ENCODE results near the gene SMIM44. TPM values are rescaled to one million over a fixed set of nuclear protein-coding genes. Genes with fewer than 3 reads are reported as not detected.

SMIM44 gene
- total RNA-seq, 5 donors from 2014 or later (not counting 1 experiment from before 2014, with no cell fraction given) = not detected

DNA sequence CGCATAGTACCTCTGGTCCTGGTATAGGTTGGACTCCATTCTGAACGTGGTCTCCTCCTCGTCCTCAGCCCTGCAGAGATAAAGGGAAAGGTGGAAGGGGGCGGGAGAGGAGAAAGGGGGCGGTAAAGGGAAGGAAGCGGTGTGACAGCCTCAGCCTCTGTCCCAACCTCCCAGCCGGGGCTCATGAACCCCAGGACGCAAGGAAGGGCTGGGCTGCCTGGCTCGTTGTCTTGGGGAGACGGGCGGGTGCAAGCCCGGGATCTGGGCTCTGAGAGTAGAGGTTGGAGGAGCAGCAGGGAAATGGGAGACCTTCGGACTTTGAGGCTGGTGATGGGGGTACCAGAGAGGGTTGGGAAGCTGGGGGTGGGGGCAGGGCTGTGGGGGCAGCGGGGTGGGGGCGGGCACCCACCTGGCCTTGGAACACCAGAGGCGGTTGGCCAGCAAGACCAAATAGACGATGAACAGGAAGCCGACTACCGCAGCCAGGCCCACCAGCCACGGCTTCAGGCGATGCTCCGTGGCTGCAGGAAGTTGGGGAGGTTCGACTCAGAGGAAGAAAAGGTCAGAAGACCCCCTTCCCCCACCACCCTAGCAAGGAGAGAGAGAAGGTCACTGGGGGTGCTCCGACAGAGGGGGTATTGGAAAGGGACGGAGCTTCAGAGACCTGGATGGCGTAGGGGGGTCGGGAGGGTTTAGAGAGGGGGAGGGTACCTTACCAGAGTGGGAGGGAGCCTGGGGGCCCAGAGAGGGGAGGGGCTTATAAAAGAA lies 4.6 kb downstream of the SMIM44 start:
- POLR2A ChIA-PET = no interaction called here
- CTCF ChIA-PET = interaction anchor here in 1 of 2 donors (0.5 to 1.0 kb wide), 4 partner anchors 20 to 986 kb away, joined by 3 to 5 read pairs (median 4); partner anchors contain the start of gene DOHH
- Histone ChIP-seq H3K4me3 (ENCODE audit: control insufficient read depth in 1 of 2, extremely low read depth in 1 of 2, low read length in 1 of 2) (peak overlapping the region in 1 of 2 donors; percentile 15), H3K27ac (ENCODE audit: low read length) (no peak overlapping the region), H3K4me1 (ENCODE audit: control insufficient read depth in 1 of 2, extremely low read depth in 1 of 2, insufficient read depth in 2 of 2, low read length in 2 of 2) (peaks cover 2 to 23% of the 10 kb centered on the region in 2 experiments), H3K27me3 (replicated peaks in 1 of 2; ENCODE audit: control insufficient read depth in 2 of 2, extremely low read depth in 1 of 2, insufficient read depth in 2 of 2, low read length in 1 of 2) (peaks cover 0 to 18% of the 10 kb centered on the region in 2 experiments), H3K36me3 (ENCODE audit: control insufficient read depth in 2 of 2, extremely low read depth in 1 of 2, insufficient read depth in 1 of 2, low read length in 1 of 2) (no peaks in the 10 kb centered on the region), H3K9me3 (no peaks in the 10 kb centered on the region)
- H3K27ac Mint-ChIP-seq = peak overlapping the region in 1 of 2 donors; percentile 70
- peak in 6 of 35 experiments; percentile 7 to 30 (median 17) for DNase-seq
- peaks cover 0 to 1% of the 10 kb centered on the region in 2 donors for H3K27me3 Mint-ChIP-seq
- no peaks in the 10 kb centered on the region for H3K36me3 Mint-ChIP-seq
- H3K4me1 Mint-ChIP-seq = peaks cover 9 to 23% (median 13%) of the 10 kb centered on the region in 3 donors
- 20% methylated on average over 3 of the region's 27 CpGs for WGBS (ENCODE audit: insufficient coverage)
- peak; percentile 10 to 50 (median 30) for ATAC-seq (replicated peaks in 1 of 4)
- peak overlapping the region; percentile 60 to 69 (median 60) for H3K4me3 Mint-ChIP-seq
- H3K9me3 Mint-ChIP-seq = no peaks in the 10 kb centered on the region

DNA sequence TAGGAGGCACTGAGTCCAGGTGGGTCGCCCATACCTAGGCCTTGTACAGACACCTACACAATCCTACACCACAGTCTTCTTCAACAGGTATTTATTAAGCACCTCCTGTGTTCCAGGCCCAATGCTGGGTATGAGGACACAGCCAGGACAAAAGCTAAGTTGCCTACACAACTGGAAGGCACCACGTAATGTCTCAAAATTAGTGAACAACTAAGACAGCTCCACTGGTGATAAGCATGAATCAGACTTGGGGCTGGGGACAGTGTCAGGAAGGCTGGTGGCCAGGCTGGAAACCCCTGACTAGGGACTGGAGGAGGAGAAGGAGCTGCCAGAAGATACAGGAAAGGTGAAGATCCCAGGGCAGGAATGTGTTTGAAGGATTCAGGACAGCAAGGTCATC lies 5.3 kb downstream of the SMIM44 start:
- no peak for DNase-seq
- H3K27me3 ChIP-seq (replicated peaks in 1 of 2; ENCODE audit: control insufficient read depth in 2 of 2, extremely low read depth in 1 of 2, insufficient read depth in 2 of 2, low read length in 1 of 2) = peaks cover 0 to 21% of the 10 kb centered on the region in 2 experiments
- no peak for ATAC-seq (replicated peaks in 1 of 4)
- H3K36me3 ChIP-seq (ENCODE audit: control insufficient read depth in 2 of 2, extremely low read depth in 1 of 2, insufficient read depth in 1 of 2, low read length in 1 of 2) = no peaks in the 10 kb centered on the region
- Mint-ChIP-seq H3K4me1 (peaks cover 9 to 23% (median 13%) of the 10 kb centered on the region in 3 donors), H3K36me3 (no peaks in the 10 kb centered on the region), H3K27ac (peak overlapping the region in 1 of 2 donors; percentile 63), H3K4me3 (peak overlapping the region in 2 of 3 donors; percentile 47 to 69), H3K27me3 (peaks cover 0 to 1% of the 10 kb centered on the region in 2 donors), H3K9me3 (no peaks in the 10 kb centered on the region)
- H3K4me1 ChIP-seq (ENCODE audit: control insufficient read depth in 1 of 2, extremely low read depth in 1 of 2, insufficient read depth in 2 of 2, low read length in 2 of 2) = peaks cover 2 to 23% of the 10 kb centered on the region in 2 experiments
- ChIA-PET CTCF (interaction anchor here in 1 of 2 donors (0.5 kb wide), 1 partner anchor 987 kb away, joined by 5 read pairs; no protein-coding TSS in a partner anchor), POLR2A (interaction anchor here in 1 of 2 donors (0.6 kb wide), 1 partner anchor 1550 kb away, joined by 3 read pairs; no protein-coding TSS in a partner anchor)
- WGBS (ENCODE audit: insufficient coverage) = 90% methylated on average over 2 of the region's 2 CpGs
- no peaks in the 10 kb centered on the region for H3K9me3 ChIP-seq
- no peak overlapping the region for H3K27ac ChIP-seq (ENCODE audit: low read length)
- no peak overlapping the region for H3K4me3 ChIP-seq (ENCODE audit: control insufficient read depth in 1 of 2, extremely low read depth in 1 of 2, low read length in 1 of 2)

DNA sequence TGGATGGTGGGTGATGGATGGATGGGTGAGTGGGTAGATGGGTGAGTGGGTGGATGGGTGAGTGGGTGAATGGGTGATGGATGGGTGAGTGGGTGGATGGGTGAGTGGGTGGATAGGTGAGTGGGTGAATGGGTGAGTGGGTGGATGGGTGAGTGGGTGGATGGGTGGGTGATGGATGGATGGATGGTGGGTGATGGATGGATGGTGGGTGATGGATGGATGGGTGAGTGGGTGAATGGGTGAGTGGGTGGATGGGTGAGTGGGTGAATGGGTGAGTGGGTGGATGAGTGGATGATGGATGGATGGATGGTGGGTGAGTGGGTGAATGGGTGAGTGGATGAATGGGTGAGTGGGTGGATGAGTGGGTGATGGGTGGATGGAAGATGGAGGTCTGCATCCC lies 5.7 kb downstream of the SMIM44 start:
- Mint-ChIP-seq H3K27me3 (peaks cover 0 to 1% of the 10 kb centered on the region in 2 donors), H3K4me3 (no peak overlapping the region), H3K36me3 (no peaks in the 10 kb centered on the region), H3K4me1 (peaks cover 9 to 23% (median 13%) of the 10 kb centered on the region in 3 donors), H3K9me3 (no peaks in the 10 kb centered on the region), H3K27ac (no peak overlapping the region)
- no peaks in the 10 kb centered on the region for H3K36me3 ChIP-seq (ENCODE audit: control insufficient read depth in 2 of 2, extremely low read depth in 1 of 2, insufficient read depth in 1 of 2, low read length in 1 of 2)
- ATAC-seq (replicated peaks in 1 of 4) (no peak), DNase-seq (no peak)
- ChIA-PET POLR2A (interaction anchor here in 1 of 2 donors (0.6 kb wide), 1 partner anchor 1549 kb away, joined by 3 read pairs; no protein-coding TSS in a partner anchor), CTCF (no interaction called here)
- H3K27ac ChIP-seq (ENCODE audit: low read length) = no peak overlapping the region
- H3K27me3 ChIP-seq (replicated peaks in 1 of 2; ENCODE audit: control insufficient read depth in 2 of 2, extremely low read depth in 1 of 2, insufficient read depth in 2 of 2, low read length in 1 of 2) = peaks cover 0 to 25% of the 10 kb centered on the region in 2 experiments
- no peak overlapping the region for H3K4me3 ChIP-seq (ENCODE audit: control insufficient read depth in 1 of 2, extremely low read depth in 1 of 2, low read length in 1 of 2)
- no peaks in the 10 kb centered on the region for H3K9me3 ChIP-seq
- peaks cover 2 to 23% of the 10 kb centered on the region in 2 experiments for H3K4me1 ChIP-seq (ENCODE audit: control insufficient read depth in 1 of 2, extremely low read depth in 1 of 2, insufficient read depth in 2 of 2, low read length in 2 of 2)

DNA sequence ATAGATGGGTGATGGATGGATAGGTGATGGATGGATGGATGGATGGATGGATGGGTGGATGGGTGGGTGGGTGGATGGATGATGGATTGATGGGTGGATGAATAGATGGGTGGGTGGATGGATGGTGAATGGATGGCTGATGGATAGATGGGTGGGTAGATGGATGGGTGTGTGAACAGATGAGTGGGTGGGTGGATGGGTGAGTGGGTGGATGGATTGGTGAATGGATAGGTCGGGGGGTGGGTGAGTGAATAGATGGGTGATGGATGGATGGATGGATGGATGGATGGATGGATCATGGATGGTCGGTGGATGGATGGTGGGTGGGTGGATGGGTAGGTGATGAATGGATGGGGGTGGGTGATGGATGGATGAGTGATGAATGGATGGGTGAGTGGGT lies 6.4 kb downstream of the SMIM44 start:
- Histone ChIP-seq H3K36me3 (ENCODE audit: control insufficient read depth in 2 of 2, extremely low read depth in 1 of 2, insufficient read depth in 1 of 2, low read length in 1 of 2) (no peaks in the 10 kb centered on the region), H3K9me3 (no peaks in the 10 kb centered on the region), H3K27ac (ENCODE audit: low read length) (no peak overlapping the region), H3K27me3 (replicated peaks in 1 of 2; ENCODE audit: control insufficient read depth in 2 of 2, extremely low read depth in 1 of 2, insufficient read depth in 2 of 2, low read length in 1 of 2) (peaks cover 0 to 31% of the 10 kb centered on the region in 2 experiments), H3K4me1 (ENCODE audit: control insufficient read depth in 1 of 2, extremely low read depth in 1 of 2, insufficient read depth in 2 of 2, low read length in 2 of 2) (peaks cover 2 to 23% of the 10 kb centered on the region in 2 experiments), H3K4me3 (ENCODE audit: control insufficient read depth in 1 of 2, extremely low read depth in 1 of 2, low read length in 1 of 2) (no peak overlapping the region)
- Mint-ChIP-seq H3K9me3 (no peaks in the 10 kb centered on the region), H3K36me3 (no peaks in the 10 kb centered on the region), H3K4me1 (peaks cover 9 to 23% (median 13%) of the 10 kb centered on the region in 3 donors), H3K27ac (no peak overlapping the region), H3K4me3 (no peak overlapping the region), H3K27me3 (peaks cover 0 to 1% of the 10 kb centered on the region in 2 donors)
- WGBS (ENCODE audit: insufficient coverage) = 96% methylated on average over 2 of the region's 2 CpGs
- ChIA-PET CTCF (interaction anchor here in 1 of 2 donors (0.8 kb wide), 1 partner anchor 35 kb away, joined by 3 read pairs; no protein-coding TSS in a partner anchor), POLR2A (no interaction called here)
- DNase-seq (no peak), ATAC-seq (replicated peaks in 1 of 4) (no peak)

- no peaks in the 10 kb centered on the region for H3K36me3 ChIP-seq (ENCODE audit: control insufficient read depth in 2 of 2, extremely low read depth in 1 of 2, insufficient read depth in 1 of 2, low read length in 1 of 2)
- POLR2A ChIA-PET = no interaction called here
- ATAC-seq (replicated peaks in 1 of 4) = no peak
- Mint-ChIP-seq H3K9me3 (no peaks in the 10 kb centered on the region), H3K27me3 (peaks cover 0 to 1% of the 10 kb centered on the region in 2 donors), H3K4me3 (no peak overlapping the region), H3K36me3 (no peaks in the 10 kb centered on the region), H3K27ac (no peak overlapping the region), H3K4me1 (peaks cover 9 to 23% (median 13%) of the 10 kb centered on the region in 3 donors)
- no peak overlapping the region for H3K27ac ChIP-seq (ENCODE audit: low read length)
- CTCF ChIA-PET = no interaction called here
- H3K27me3 ChIP-seq (replicated peaks in 1 of 2; ENCODE audit: control insufficient read depth in 2 of 2, extremely low read depth in 1 of 2, insufficient read depth in 2 of 2, low read length in 1 of 2) = peaks cover 0 to 31% of the 10 kb centered on the region in 2 experiments
- 82% methylated on average over 4 of the region's 4 CpGs for WGBS (ENCODE audit: insufficient coverage)
- no peak overlapping the region for H3K4me3 ChIP-seq (ENCODE audit: control insufficient read depth in 1 of 2, extremely low read depth in 1 of 2, low read length in 1 of 2)
- H3K4me1 ChIP-seq (ENCODE audit: control insufficient read depth in 1 of 2, extremely low read depth in 1 of 2, insufficient read depth in 2 of 2, low read length in 2 of 2) = peaks cover 2 to 23% of the 10 kb centered on the region in 2 experiments
- H3K9me3 ChIP-seq = no peaks in the 10 kb centered on the region
- DNase-seq = no peak
These were observed 7.8 kb downstream of the SMIM44 start for GRCh38 chr19:3475449-3475848.

DNA sequence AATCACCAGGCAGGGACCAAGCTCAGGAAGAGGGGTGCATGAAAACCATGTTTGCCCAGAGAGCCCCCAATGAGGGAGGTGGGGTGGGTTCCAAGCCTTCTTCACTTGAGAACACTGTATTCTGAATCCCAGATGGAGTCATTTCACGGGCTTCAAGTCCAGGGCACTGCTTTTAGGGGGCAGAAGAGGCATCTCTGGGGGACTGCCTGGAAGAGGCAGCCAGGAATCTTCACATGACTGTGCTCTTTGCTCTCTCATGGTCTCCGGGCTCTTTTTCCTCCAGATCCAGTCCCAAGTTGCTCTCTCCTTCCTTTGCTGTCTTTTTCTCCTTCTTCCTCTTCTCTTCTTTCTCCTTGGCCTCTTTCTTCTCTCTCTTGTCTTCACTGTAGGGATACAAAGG lies 8.6 kb downstream of the SMIM44 start:
- Histone ChIP-seq H3K27ac (ENCODE audit: low read length) (no peak overlapping the region), H3K27me3 (replicated peaks in 1 of 2; ENCODE audit: control insufficient read depth in 2 of 2, extremely low read depth in 1 of 2, insufficient read depth in 2 of 2, low read length in 1 of 2) (peaks cover 0 to 31% of the 10 kb centered on the region in 2 experiments), H3K9me3 (no peaks in the 10 kb centered on the region), H3K4me3 (ENCODE audit: control insufficient read depth in 1 of 2, extremely low read depth in 1 of 2, low read length in 1 of 2) (no peak overlapping the region), H3K36me3 (ENCODE audit: control insufficient read depth in 2 of 2, extremely low read depth in 1 of 2, insufficient read depth in 1 of 2, low read length in 1 of 2) (no peaks in the 10 kb centered on the region), H3K4me1 (ENCODE audit: control insufficient read depth in 1 of 2, extremely low read depth in 1 of 2, insufficient read depth in 2 of 2, low read length in 2 of 2) (peaks cover 2 to 17% of the 10 kb centered on the region in 2 experiments)
- Mint-ChIP-seq H3K27ac (no peak overlapping the region), H3K4me1 (peaks cover 9 to 19% (median 13%) of the 10 kb centered on the region in 3 donors), H3K27me3 (peaks cover 0 to 1% of the 10 kb centered on the region in 2 donors), H3K36me3 (no peaks in the 10 kb centered on the region), H3K9me3 (no peaks in the 10 kb centered on the region), H3K4me3 (no peak overlapping the region)
- DNase-seq = no peak
- 78% methylated on average over 1 of the region's 2 CpGs for WGBS (ENCODE audit: insufficient coverage)
- ChIA-PET CTCF (no interaction called here), POLR2A (no interaction called here)
- ATAC-seq (replicated peaks in 1 of 4) = no peak
